ENCODE data around the gene BNIP3.

The BNIP3 gene, protein sequence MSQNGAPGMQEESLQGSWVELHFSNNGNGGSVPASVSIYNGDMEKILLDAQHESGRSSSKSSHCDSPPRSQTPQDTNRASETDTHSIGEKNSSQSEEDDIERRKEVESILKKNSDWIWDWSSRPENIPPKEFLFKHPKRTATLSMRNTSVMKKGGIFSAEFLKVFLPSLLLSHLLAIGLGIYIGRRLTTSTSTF
- total RNA-seq, result 24.5 to 27.0 reads per million in 2 experiments

DNA sequence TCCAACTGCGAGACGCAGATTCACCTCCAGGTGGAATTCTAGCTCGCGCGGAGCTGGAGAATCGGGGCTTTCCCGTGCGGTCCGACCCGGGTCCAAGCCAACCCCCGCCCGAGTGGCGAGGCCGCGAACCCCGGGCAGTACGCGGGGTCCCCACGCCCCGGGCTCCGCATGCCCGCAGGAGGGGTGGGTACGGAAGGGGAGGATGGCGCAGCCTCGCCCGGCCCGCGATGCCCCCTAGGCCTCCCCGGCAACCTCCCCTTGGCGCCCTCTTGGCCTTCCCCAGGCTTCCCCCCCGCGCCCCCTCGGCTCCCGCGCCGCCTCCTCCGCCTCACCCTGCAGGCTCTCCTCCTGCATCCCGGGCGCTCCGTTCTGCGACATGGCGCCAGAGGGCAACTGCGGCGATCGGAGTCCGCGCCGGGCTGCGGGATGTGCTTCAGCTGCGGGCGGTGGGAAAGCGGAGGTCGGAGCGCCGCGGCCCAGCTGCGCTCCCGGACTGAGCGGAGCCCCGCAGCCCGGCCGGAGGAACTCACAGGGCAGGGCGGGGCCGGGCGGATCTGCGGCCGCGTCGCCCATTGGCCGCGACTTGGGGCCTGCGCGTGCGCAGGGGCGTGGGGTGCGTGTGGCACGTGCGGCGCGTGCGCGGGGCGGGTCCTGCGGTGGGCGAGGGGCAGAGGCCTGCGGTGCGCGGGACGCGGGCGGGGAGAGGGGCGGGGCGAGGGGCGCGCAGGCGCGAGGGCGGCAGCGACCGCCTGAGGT lies at the start of gene BNIP3:
Gene BNIP3 (minus strand): TSS at position 495 of the 756 bp plus-strand sequence. CDS start 117 bp downstream, at position 378.
- DNase-seq (ENCODE audit: low read depth), result peak; percentile 89

DNA sequence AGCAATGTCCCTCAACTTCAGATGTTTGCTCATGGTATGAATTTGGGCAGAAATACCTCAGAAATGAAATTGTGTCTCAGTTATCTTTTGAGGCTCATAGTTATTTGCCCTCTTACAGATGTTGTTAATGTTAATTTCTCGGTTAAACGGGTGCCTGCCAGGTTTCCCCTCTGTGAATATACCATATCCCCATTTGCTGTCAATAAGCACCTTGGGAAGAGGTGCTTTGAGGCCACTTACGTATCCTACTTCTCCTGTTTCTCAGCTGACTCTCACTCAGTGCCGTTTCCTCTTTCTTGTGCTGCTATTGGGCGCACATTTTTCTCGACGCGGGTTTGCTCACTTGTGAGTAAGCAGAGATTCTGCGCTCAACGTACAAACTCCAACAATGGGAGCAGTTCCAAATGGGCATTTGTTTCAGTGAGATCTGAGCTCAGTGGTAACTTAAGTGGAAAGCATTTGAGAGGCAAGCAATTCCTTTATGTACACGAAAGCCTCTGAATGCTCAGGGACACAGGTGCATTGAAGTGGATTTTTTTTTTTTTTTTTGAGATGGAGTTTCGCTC lies 49.3 kb upstream of the BNIP3 start:
- no peak for DNase-seq (ENCODE audit: low read depth)

DNA sequence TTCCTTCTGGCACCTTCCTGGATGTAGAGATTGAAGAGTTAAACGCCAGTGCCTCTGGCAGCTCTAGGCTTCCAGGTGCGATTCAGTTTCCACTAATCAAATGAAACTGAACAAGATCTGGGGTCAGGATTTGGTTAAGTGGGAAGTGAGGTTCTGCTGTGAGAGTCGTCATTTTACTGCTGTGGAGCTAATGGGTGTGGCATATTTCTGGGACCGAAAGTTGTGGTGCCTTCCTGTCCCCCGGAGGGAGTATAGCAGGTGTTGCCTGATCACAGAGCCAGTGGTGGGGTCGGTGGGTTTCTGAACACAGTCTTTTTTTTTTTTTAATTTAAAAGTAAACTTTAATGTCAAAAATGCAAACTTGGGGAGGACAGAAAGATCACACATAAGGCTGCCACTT lies 47.0 kb upstream of the BNIP3 start:
- DNase-seq (ENCODE audit: low read depth), result no peak

DNA sequence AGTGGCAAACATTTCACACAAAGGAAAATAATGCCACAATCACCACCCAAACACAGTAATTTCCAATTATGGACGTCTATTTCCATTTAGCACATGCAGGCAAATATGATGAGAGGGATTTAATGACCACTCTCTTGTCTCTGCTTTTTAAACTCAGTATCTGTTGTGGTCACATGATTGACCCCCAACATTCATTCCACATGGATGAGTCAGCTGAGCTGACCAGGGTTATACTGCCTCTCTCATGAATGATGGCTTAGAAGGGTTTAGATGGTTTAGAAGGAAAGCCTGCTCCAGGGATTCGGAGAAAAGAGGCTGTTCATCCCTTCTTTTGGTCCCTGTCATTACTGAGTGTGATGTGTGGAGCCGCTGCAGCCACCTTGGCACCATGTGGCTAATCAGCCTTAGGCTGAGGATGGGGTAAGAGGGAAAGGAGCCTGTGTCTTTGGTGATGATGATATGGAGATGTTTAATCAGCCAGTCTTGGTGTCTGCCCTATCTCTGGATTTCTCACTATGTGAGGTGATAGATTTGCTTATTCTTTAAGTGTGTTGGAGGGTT lies 45.8 kb upstream of the BNIP3 start:
- DNase-seq (ENCODE audit: low read depth), result no peak

DNA sequence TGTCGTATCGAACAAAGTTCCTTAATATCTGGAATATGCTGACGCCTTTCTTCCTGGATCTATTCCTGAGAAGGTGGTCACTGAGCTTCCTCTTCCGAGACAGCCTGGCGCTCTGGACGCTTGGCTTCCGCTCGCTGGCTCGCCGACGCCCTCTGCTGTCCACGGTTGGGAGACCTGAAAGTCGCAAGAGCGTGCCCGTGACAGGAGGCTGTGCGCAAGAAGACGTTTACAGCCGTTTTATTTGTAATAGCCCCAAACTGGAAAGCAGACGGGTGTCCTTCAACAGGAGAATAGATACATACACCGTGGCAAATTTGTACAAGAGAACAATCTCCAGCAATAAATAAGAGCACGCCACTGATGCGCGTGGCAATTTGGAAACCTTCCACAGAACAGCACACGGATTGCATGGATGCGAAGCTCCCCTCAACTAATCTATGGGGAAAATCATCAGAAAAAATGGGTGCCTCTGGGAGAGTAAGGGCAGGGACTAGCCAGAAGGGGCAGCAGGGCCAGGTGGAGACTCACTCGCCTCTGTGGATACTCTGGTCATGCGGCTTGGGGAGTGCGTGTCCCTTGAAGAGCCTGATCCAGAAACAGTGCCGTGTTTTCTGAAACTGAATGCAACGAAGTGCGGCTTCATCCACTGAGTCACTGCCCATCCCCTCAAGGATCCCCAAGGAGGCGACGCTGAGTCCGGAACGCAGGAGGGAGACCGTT lies 41.5 kb upstream of the BNIP3 start:
- peak; percentile 64 for DNase-seq (ENCODE audit: low read depth)

DNA sequence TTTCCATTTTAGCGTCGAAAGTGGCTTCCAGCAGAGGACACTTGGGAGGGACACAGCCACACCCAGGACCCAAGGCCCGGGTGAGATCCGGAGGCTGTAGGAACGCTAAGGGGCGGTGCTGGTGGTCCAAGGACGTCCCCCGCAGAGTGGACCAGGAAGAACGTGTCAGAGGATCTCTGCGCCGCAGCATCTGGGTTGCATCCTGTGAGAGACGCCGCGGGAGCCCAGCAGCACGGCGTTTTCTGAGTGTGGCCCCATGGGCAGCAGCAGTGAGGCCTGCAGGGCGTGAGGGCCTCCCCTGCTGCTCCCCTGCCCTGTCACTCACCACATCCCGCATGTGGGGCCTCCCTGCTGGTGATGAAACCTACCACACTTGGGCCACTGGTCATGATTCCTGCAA lies 40.5 kb upstream of the BNIP3 start:
- DNase-seq (ENCODE audit: low read depth), result no peak

DNA sequence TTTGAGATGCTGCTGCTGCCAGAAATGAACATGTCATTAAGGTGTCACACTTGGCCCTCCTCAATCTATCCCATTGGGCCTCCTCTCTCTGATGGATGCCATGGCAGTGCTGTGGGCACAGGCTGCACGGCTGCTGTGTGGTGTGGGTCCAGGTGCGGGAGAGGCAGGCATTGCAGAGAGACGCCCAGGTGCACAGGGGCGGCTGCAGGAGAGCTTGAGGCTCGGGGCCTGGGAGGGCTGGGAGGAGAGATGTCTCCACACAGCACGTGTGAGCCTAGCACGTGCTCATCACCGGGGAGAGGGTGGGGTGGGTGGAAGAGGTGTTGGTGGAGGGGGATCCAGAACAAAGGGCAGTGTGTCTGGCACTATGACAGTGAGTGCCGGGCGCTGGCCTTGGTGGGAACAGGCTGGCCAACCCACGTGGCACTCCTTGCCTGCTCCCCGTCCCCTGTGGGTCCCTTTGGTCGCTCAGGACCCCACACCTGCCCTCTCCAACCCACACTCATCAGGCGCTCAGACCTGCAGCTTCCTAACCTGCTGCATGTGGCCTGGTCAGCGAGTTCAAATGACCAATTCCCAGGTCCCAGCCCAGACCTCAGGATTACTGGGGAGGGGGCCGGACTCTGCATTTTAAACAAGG lies 39.9 kb upstream of the BNIP3 start:
- DNase-seq (ENCODE audit: low read depth), result no peak

DNA sequence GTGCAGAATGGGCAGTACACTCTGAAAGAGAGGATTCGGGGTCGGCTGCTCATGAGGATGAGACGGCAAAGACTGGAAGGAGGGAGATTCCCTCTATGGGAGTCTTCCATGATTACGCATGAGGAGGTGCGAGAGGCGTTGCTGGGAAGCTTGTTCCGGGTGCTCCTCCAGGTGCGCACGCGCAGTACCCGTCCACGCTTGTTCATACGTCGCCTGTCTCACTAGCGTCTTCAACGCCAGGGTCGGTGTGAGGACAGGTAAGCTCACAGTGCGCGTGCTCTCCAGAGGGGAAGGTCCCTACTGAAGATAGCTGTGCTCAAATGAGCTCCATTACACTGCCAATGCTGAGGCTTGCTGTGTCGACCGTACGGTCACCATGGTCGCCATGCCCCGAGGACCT lies 39.3 kb upstream of the BNIP3 start:
- no peak for DNase-seq (ENCODE audit: low read depth)

DNA sequence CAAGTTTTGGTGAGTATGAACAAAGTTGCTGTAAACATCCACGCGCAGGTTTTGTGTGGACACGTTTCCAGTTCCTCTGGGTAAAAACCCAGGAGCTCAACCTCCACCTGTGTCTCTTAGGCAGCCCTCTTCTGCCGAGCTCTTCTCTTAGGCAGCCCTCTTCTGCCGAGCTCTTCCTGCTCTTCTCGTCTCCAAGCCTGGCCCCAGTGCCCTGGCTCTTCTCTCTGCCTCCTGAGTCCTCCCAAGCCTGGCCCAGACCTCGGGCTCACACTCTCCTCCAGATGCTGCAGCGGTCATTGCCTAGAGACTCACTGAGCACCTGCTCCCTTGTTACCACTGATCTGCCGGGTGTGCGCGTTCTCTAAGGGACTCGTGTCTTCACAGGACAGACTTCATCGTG lies 38.7 kb upstream of the BNIP3 start:
- no peak for DNase-seq (ENCODE audit: low read depth)

DNA sequence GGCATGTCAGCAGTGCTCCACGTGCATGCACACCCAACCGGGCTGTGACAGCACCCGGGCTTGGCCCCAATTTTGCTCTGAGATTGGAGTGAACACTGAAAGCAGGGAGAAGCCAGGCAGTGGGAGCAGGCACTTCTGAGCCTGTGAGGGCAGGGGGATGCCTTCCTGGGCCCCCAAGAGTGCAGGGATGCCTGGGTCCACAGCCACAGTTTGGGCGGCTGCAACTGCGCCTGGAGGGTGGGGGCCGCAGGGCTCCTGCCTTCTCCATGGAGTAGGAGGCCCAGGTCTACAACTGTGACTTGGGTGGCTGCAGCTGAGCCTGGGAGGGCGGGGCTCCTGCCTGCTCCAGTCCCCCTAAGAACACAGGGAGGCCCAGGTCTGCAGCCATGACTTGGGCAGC lies 37.6 kb upstream of the BNIP3 start:
- no peak for DNase-seq (ENCODE audit: low read depth)

DNA sequence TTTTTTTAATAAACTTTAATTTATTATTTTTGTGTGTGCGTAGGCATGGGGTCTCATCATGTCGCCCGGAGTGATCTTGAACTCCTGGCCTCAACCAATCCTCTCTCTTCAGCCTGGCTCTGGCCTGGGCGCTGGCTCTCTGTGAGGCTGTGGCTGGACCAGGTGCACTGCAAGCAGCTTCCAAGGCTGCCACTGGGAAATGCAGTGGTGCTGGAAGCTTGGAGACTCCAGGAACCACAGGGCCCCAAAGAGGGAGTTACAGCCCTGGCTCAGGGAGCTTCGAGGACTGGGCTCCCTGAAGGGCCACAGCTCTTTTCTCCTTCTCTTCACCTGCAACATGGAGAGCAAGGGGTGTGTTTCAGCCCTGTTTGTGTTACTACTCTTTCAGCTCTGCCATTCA lies 36.7 kb upstream of the BNIP3 start:
- DNase-seq (ENCODE audit: low read depth), result no peak

DNA sequence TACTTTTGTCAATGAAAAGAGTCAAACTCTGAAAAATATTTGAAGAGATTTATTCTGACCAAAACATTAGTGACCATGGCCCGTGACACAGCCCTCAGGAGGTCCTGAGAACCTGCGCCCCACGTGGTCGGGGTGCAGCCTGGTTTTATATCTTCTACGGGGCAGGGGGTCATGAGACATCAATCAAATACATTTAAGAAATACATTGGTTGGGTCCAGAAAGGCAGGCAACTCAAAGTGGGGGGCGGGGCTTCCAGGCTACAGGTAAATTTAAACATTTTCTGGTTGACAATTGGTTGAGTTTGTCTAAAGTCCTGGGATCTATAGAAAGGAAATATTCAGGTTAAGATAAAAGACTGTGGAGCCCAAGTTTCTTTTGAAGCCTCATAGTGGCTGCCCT lies 34.8 kb upstream of the BNIP3 start:
- no peak for DNase-seq (ENCODE audit: low read depth)

DNA sequence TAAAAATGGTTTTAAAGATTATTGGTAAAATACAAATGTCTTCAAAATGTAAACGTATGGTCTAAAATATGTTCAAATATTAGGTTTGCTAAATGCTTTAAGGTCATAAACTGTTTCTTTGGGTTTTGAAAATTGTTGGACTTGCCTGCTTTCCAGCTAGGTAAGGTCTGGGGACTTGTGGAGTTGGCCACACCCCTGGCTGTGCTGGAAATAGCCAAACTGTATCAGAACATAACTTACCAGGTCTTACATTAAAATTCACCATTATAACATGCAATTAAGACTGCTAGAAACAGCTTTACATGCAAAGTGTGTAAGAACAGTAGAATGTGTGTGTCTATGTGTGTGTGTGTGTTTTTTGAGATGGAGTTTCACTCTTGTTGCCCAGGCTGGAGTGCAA lies 29.7 kb upstream of the BNIP3 start:
- DNase-seq (ENCODE audit: low read depth), result no peak

DNA sequence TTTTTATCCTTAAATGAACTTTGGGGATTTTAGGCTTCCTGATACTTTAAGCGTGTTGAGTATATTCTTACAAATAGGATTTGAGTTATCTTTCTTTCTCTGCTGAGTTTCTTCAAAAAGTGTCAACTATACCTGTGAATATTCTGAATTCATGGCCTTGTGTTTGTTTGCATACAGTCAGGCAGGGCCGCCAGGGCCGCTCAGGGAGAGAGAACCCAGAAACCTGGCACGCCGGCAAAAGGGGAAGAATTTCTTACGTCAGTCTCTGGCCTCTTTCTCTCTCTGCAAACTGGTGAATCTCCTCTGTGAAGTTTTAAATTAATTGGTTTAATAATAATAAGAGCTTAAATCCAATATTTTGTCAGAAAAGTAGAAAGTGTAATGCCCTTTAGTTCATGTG lies 29.3 kb upstream of the BNIP3 start:
- no peak for DNase-seq (ENCODE audit: low read depth)

DNA sequence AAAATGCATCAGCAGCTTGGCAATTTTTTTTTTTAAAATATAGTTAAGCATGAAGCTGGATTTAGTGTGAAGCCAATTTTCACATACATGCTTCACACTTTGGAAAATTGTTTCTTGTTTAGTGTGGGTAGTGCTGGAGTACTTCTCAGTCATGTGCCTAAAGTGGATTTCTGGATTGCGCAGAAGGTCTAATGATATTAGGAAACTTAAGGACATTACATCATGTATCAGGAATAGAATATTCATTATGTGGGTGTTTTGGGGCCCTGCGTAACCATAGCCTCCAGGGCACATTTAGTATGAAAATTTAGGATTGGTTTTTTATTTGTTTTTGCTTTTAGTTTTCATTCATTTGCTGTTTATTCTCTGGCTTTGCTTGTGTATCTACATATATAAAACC lies 28.8 kb upstream of the BNIP3 start:
- no peak for DNase-seq (ENCODE audit: low read depth)

DNA sequence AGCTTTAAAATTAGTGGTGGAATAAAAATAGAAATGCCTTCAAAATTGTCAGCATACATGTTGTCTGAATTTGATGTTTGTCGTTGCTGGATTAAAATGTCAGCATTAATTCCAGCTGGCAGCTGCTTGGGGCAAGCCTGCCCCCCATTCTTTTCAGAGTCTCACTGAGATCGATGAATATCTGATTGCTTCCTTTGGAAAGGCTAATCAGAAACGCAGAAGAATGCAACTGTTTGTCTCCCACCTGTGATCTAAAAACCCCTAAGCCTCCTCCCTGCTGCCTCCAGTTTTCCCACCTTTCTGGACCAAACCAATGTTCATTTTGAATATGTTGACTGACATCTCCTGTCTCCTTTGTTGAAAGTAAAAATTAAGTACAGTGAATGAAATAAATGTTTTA lies 27.9 kb upstream of the BNIP3 start:
- DNase-seq (ENCODE audit: low read depth), result no peak

DNA sequence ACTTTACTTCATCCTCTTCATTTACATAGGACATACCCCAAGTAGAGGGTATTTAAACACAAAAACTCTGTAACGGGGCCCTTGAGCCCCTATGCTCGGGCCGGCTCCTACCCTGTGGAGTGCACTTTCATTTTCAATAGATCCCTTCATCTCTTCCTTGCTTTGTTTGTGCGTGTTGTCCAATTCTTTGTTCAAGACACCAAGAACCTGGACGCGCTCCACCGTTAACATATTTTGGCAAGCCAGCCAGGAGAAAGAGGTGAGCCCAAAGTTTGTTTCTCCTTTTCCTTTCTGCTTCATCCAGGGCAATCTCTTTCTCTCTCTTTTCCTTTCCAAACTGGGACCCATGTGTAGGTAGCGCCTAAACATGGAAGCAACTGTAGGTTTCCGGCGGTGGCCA lies 26.0 kb upstream of the BNIP3 start:
- DNase-seq (ENCODE audit: low read depth), result no peak

DNA sequence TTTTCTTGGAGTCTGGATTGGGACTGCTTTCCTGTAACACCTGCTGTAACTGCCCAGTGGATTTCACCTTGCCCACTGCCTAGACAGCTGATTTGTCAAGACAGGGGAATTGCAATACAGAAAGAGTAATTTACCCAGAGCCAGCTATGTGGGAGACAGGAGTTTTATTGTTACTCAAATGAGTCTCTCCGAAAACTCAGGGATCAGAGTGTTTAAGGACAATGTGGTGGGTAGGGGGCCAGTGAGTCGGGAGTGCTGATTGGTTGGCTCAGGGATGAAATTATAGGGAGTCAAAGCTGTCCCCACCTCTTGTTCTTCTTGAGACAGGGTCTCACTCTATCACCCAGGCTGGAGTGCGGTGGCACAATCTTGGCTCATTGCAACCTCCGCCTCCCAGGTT lies 25.2 kb upstream of the BNIP3 start:
- DNase-seq (ENCODE audit: low read depth), result no peak

DNA sequence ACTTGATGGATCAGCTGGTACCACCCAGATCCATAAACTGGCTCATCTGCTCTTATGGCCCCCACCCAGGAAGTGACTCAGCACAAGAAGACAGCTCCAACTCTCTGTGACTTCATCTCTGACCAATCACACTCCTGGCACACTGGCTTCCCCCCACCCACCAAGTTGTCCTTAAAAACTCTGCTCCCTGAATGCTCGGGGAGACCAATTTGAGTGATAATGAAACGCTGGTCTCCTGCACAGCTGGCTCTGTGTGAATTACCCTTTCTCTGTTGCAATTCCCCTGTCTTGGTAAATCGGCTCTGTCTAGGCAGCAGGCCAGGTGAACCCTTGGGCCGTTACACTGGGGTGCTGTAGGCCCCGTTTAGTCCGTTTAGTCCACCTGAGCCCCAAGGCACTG lies 23.4 kb upstream of the BNIP3 start:
- DNase-seq (ENCODE audit: low read depth), result no peak

DNA sequence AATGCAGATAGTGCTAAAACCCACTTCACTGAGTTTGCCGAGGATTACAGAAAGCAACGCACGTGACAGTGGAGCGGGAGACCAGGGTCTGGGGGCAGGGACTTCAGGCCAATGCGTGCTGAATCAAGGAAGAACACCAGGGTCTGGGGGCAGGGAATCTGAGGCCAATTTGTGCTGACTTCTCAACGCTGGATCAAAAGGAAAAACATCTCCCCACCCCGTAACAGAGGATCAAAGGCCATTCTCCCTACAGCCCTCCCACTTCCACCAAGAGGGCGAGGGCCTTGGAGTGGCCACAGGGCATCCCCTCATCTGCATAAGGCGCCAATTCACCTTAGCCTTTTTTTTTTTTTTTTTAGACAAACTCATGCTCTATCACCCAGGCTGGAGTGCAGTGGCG lies 22.3 kb upstream of the BNIP3 start:
- no peak for DNase-seq (ENCODE audit: low read depth)

DNA sequence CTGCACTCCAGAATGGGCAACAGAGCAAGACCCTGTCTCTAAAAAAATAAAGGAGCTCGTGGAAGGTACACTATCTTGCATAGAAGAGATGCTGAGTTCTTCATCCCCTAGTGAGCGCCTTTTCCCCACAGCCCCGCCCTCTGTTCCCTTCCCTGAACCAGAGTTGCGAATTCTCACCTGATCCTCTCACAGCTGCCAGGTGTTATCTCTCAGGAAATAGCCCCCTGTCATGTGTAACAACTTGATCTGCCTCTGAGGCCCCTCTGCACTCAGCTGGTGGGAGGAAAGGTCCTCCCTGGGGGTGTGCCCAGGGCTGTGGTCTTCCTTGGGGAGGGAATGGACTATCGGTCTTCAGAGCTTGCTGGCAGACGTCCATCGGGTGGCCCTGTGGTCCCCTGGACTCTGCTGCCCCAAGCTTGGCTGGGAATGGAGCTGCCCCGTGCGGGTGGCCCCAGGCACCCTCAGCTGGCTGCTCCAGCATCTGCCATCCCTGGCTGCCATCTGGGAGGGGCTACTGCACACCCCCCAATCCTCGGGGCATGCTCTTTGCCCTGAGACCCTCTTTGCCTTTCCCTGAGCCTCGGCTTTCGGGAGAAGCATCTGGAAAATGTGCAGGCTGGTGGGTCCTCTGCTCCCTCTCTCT lies 21.7 kb upstream of the BNIP3 start:
- DNase-seq (ENCODE audit: low read depth), result no peak

DNA sequence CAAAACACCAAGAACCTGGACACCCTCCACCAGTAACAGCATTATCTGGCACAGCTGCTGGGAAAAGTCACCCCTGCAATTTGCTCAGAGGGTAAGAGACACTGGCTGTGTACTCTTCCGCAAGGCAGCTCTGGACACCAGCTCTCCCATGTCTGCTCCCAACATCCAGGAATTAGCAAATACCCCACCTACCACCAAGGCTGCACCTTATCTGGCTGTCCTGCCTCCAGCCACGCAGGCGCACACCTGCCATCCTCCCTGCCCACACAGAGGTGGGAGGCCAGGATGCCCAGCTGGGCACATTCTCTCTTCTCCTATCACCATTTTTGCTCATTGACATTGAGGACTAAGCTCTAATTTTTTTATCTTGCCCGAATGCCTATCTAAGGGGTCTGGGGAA lies 20.3 kb upstream of the BNIP3 start:
- no peak for DNase-seq (ENCODE audit: low read depth)
